ENCODE data around the gene RPS6KA1.

Gene RPS6KA1

DNA sequence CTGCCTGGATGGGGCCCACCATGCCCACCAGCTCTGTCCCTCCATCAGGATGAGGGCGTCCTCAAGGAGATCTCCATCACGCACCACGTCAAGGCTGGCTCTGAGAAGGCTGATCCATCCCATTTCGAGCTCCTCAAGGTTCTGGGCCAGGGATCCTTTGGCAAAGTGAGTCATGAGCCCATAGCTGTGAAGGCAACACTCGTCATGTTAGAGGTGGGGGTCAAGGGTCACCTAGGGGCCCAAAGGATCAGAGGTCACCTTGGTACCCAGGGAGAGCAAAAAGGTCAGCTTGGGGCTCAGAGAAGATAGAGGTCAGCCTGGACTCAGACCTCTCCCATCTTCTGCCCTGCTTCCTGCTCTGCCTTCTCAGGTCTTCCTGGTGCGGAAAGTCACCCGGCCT is 17.3 kb downstream of the RPS6KA1 start:
- in situ Hi-C loops (cut with HindIII; ENCODE audit: low pct_ligation_motif_present, low pct_unique_long_range_greater_than_20kb, low sequenced_read_pairs), result no loop called here

DNA sequence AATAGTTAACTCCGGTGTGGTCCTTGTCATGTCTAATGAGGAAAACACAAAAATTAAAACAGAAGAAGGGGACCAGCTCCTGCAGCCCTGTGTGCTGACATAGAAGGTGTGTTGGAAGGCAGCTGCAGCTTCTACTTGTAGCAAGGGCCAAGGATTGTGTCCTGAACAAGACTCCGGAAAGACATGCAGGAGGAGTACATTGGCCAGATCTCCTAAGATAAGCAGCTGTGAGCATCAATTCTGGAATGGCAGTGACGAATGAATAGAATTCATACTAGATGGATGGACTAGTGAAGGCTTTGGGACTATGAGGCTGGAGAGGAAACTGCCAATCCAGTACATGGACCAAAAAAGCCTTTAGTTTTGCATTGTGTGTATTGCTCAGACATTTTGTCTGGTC is 19.3 kb downstream of the RPS6KA1 start:
- in situ Hi-C loops (cut with HindIII; ENCODE audit: low pct_ligation_motif_present, low pct_unique_long_range_greater_than_20kb, low sequenced_read_pairs), result no loop called here
- DNase-seq, result no peak

More for the DNA sequence above, 17.3 kb downstream of the RPS6KA1 start:
- no peak for DNase-seq

DNA sequence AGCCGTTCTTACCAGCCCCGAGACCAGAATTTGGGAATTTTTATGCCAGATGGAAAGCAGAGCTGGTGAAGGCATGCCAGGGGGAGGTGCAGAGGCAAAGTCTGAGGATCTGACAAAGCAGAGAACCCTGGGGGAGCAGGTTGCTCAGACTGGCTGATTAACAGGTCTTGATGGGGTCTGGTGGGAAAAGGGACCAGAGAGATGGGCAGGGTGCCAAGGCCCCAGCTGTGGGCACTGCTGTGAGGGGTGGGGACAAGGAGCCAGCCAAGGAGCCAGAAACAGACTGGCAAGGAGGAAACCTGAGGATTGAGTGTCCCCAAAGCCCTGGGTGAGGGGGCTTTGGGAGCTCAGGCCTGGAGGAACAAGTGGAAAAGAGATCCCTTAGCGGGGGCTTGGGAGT is 21.4 kb downstream of the RPS6KA1 start:
- in situ Hi-C loops (cut with HindIII; ENCODE audit: low pct_ligation_motif_present, low pct_unique_long_range_greater_than_20kb, low sequenced_read_pairs), result no loop called here
- DNase-seq, result no peak

DNA sequence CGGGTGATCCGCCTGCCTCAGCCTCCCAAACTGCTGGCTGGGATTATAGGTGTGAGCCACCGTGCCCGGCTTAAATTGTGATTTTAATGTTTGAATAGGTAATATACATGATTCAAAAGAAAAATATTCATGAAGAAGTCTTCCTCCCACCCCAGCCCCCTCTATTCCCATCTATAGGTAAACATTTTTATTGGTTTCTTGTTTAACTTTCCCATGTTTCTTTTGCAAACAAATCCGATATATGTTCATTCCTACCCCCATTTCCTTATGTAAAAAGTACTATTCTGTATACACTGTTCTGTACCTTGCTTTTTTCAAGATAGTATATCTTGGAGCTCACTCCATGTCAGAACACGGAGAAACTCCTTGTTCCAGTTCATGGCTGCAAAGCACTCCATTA is 23.2 kb downstream of the RPS6KA1 start:
- DNase-seq, result no peak
- in situ Hi-C loops (cut with HindIII; ENCODE audit: low pct_ligation_motif_present, low pct_unique_long_range_greater_than_20kb, low sequenced_read_pairs), result no loop called here

DNA sequence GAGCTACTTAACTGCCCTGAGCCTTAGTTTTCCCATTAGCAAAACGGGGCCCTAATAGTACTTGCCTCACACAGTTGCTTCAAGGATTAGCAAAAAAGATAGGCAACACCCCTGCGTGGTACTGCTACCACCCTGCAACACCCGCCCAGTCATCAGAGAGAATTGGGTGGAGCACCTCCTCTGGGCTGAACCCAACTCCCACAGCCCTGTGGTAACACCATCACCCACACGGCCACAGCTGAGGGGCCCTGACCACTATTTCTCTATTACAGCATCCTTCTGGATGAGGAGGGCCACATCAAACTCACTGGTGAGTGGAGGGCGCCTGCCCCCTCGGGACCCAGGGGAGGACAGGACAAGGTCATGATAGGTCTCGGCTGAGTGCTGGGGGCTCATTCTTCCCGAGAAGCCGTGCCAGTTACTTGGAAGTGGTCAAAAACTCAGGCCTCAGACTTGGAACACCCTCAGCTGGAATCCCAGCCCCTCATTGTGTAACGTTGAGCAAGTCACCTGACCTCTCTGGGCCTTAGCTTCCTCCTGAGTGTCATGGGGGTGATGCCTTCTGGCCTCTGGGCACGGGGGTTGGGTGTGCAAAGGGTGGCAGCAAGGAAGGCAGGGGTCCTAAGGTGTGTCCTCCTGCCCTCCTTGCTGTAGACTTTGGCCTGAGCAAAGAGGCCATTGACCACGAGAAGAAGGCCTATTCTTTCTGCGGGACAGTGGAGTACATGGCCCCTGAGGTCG is 24.6 kb downstream of the RPS6KA1 start:
- in situ Hi-C loops (cut with HindIII; ENCODE audit: low pct_ligation_motif_present, low pct_unique_long_range_greater_than_20kb, low sequenced_read_pairs), result no loop called here
- DNase-seq, result no peak

DNA sequence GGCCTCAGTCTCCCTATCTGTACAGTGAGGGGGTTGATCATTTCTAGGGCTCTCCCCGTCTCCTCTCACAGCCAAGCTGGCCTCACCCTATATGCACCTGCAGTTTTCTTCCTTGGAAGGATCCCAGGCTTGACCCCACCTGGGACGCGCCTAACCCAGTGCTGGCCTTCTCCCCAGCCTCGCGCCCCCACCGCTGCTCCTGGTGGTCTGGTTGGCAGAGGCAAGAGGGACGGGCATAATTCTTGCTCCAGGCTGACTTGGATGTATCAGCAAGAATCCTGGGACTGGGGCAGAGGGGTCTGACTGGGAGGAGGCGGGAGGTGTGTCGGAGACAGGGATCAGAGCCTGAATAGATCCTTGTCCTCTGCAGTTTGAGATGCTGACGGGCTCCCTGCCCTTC is 25.2 kb downstream of the RPS6KA1 start:
- in situ Hi-C loops (cut with HindIII; ENCODE audit: low pct_ligation_motif_present, low pct_unique_long_range_greater_than_20kb, low sequenced_read_pairs), result no loop called here
- DNase-seq, result no peak

DNA sequence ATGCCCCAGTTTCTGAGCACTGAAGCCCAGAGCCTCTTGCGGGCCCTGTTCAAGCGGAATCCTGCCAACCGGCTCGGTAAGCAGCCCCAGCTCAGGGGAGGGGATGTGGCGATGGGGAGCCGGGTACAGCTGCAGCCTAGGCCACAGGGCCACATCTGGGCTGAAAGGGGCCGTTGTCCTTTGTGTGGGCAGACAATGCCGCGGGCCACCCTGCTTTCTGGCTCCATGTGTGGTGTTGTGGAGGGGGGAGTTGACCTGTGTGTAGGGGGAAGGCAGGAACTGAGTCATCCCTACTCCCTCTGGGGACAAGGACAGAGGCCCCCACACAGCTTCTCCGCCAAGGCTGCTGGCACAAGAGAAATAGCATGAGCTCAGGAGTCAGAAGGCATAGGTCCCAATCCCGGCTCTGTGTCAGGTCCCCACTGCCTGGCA is 26.0 kb downstream of the RPS6KA1 start:
- in situ Hi-C loops (cut with HindIII; ENCODE audit: low pct_ligation_motif_present, low pct_unique_long_range_greater_than_20kb, low sequenced_read_pairs), result no loop called here
- DNase-seq, result no peak

DNA sequence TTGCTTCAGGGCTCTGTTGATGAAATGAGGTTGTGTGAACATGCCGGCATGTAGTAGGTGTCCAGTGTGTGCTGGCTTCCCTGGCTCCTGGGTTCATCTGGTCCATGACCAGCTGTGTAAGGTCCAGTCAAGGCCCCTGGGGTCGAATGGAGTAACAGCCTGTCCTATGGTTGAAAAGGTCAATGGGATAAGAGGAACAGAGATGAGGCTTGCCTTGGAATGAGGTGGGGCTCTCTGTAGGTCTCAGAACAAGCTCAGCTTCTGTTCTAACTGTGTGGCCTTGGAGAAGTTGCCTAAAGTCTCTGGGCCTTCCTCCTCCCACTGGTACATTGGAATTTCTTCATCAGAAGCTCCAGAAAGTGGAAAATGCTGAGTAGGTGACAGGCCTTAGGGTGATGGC is 26.6 kb downstream of the RPS6KA1 start:
- in situ Hi-C loops (cut with HindIII; ENCODE audit: low pct_ligation_motif_present, low pct_unique_long_range_greater_than_20kb, low sequenced_read_pairs), result no loop called here
- DNase-seq, result no peak

DNA sequence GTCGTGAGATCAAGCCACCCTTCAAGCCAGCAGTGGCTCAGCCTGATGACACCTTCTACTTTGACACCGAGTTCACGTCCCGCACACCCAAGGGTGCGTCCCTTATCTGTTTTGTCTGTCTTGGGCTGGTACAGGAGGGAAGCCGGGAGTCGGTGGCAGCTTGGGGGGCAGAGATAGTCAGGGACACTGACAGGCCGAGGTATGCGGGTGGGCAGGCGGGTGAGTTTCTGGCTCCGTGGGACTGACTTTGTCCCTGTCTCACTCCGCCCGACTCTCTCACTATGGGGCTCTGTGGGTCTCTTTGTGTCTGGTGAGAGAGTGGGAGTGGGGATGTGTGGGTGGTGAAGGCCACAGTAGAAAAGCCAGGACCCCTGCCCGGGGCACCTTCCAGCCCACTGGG is 27.4 kb downstream of the RPS6KA1 start:
- DNase-seq, result no peak
- in situ Hi-C loops (cut with HindIII; ENCODE audit: low pct_ligation_motif_present, low pct_unique_long_range_greater_than_20kb, low sequenced_read_pairs), result no loop called here

DNA sequence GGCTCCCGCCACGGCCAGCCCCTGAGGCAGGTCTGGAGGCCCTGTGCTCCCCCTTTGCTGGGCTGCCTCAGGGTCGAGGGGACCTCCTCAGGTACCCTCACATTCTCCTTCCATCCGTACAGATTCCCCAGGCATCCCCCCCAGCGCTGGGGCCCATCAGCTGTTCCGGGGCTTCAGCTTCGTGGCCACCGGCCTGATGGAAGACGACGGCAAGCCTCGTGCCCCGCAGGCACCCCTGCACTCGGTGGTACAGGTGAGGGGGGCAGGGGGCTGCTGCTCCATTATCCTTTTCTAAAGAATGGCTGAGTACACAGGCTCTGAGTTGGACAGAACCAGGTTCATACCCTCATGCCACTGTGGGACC is 29.1 kb downstream of the RPS6KA1 start:
- no peak for DNase-seq
- in situ Hi-C loops (cut with HindIII; ENCODE audit: low pct_ligation_motif_present, low pct_unique_long_range_greater_than_20kb, low sequenced_read_pairs), result no loop called here

DNA sequence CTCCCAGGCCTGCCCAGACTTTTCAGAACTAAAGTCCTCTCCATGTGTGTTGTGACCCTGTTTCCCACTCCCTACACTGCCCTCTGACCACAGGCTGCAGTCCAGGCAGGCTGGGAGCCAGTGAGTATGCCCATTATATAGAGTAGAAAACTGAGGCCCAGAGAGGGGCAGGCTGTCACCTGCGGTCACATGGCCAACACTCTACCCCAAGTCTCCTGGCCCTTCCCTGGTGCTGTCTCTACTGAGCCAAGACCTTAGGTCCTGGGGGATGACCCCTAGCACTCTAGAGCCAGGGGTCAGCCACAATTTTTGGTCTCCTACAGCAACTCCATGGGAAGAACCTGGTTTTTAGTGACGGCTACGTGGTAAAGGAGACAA is 30.8 kb downstream of the RPS6KA1 start:
- in situ Hi-C loops (cut with HindIII; ENCODE audit: low pct_ligation_motif_present, low pct_unique_long_range_greater_than_20kb, low sequenced_read_pairs), result no loop called here

DNA sequence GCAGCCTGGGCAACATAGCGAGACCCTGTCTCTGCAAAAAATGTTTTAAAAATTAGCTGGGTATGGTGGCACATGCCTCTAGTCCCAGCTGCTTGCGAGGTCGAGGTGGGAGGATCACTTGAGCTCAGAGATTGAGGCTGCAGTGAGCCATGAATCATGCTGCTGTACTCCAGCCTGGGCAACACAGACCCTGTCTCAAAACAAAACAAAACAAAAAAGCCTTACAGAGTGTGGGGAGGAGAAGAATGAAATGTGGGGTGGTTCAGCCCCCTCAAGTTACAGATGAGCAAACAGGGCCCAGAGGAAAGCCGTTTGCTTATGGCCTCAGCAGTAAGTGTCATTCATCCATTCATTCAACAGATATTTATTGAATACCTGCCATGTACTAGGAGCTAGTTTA is 40.7 kb downstream of the RPS6KA1 start:
- DNase-seq, result no peak
- in situ Hi-C loops (cut with HindIII; ENCODE audit: low pct_ligation_motif_present, low pct_unique_long_range_greater_than_20kb, low sequenced_read_pairs), result no loop called here

More for the DNA sequence above, 30.8 kb downstream of the RPS6KA1 start:
- no peak for DNase-seq

DNA sequence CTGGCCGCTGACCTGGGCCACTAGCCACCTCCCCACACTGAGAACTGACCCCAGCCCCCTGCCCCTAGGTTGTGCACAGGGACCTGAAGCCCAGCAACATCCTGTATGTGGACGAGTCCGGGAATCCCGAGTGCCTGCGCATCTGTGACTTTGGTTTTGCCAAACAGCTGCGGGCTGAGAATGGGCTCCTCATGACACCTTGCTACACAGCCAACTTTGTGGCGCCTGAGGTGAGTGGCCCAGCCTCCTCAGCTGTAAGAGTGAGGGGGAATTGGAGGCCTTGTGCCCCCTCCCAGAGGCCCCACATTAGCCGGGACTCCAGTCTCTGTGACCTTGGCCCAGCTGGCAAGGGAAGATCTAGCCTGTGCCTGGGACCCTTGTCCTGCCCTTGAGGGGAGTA is 41.8 kb downstream of the RPS6KA1 start:
- DNase-seq, result no peak
- in situ Hi-C loops (cut with HindIII; ENCODE audit: low pct_ligation_motif_present, low pct_unique_long_range_greater_than_20kb, low sequenced_read_pairs), result no loop called here

DNA sequence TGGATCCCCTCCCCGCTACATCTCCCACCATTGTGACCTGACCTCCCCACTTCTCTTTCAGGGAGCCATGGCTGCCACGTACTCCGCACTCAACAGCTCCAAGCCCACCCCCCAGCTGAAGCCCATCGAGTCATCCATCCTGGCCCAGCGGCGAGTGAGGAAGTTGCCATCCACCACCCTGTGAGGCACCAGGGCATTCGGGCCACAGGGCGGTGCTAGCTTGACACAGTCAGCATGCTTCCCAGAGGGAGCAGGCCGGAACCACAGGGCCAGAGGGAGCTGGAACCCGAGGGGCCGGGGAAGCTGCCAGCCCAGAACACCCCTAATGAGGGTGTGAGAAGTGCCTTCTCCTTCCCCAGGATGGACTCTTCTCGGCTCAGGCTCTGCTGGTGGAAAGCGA is 44.5 kb downstream of the RPS6KA1 start:
- in situ Hi-C loops (cut with HindIII; ENCODE audit: low pct_ligation_motif_present, low pct_unique_long_range_greater_than_20kb, low sequenced_read_pairs), result no loop called here

DNA sequence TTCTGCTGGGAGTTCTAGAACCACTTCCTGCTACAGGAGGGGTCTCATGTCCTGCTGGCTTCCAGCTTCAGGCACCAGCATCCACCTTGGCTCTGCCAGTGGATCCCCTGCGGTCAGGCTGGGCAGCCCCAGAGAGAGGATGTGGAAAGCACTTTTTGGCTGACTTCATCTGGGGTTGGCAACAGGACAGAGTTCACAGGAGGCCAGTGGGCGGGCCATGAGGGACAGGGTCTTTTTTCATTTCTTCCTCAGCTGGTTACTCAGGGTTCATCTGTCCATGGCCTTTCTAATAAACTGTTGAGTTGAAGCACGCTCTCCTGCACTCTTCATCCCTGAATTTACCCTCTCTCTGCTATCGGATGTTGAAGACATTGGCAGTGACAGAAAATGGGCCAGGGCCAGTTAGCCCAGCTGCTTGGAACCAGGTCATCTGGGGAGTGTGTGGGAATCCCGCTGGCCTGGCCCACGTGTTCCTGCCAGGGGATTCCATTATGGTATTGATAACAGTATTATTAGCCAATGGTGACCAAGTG is 45.2 kb downstream of the RPS6KA1 start:
- in situ Hi-C loops (cut with HindIII; ENCODE audit: low pct_ligation_motif_present, low pct_unique_long_range_greater_than_20kb, low sequenced_read_pairs), result no loop called here
- DNase-seq, result no peak

More for the DNA sequence above, 44.5 kb downstream of the RPS6KA1 start:
- DNase-seq, result no peak

DNA sequence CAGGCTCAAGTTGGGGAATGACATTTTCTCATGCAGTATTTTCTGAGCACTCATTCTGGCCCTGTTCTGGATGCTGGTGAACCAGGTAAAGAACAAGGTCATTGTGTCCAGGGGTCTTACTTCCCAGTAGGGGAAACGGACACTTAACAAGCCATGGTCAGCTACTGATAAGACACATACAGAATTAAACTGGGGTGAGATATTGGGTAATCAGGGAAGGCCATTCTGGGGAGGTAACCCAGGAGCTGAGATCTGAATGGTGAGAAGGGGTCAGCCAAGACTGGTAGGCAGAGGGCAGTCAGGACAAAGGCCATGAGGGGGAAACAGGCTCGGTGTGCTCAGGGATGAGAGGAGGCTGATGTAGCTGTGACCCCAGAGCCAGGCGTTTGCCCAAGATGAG is 45.8 kb downstream of the RPS6KA1 start:
- no peak for DNase-seq
- in situ Hi-C loops (cut with HindIII; ENCODE audit: low pct_ligation_motif_present, low pct_unique_long_range_greater_than_20kb, low sequenced_read_pairs), result no loop called here

DNA sequence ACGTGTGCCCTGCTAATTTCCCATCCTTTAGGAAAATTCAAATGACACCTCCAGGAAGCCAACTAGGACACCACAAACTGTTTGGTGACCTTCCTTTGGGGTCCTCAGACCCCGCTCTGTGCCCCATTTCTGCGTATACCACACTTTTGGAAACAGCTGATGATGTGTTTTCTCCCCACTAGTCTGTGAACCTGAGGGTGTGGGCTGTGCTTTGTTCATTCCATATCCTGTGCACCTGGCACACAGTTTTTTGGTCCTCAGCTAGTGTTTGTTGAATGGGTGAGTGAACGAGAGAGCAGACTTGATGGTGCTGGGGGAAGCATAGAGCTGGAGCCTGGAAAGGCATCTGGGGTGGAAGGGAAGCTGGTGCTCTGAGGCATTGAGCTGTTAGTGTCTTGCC is 48.6 kb downstream of the RPS6KA1 start:
- no peak for DNase-seq
- in situ Hi-C loops (cut with HindIII; ENCODE audit: low pct_ligation_motif_present, low pct_unique_long_range_greater_than_20kb, low sequenced_read_pairs), result no loop called here

DNA sequence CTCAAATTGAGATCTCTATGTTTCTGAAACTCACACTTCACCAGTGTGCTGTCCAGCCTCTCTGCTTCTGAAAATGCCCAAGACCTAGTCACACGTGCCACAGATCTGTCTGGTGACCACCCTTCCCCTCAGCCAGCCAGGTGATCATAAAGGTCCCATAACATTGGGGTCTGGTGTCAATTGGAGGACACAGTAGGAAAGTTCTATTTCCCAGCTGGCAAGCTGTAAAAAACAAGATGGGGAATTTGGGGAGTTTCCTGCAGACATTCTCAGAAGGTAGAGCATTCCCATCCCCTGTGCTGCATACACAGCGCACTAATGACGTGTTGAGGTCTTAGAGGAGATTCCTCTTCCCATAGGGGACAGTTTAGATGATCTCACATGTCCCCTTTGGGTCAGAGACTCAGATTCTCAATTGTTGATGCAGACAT is 50.1 kb downstream of the RPS6KA1 start:
- in situ Hi-C loops (cut with HindIII; ENCODE audit: low pct_ligation_motif_present, low pct_unique_long_range_greater_than_20kb, low sequenced_read_pairs), result no loop called here
- DNase-seq, result no peak

DNA sequence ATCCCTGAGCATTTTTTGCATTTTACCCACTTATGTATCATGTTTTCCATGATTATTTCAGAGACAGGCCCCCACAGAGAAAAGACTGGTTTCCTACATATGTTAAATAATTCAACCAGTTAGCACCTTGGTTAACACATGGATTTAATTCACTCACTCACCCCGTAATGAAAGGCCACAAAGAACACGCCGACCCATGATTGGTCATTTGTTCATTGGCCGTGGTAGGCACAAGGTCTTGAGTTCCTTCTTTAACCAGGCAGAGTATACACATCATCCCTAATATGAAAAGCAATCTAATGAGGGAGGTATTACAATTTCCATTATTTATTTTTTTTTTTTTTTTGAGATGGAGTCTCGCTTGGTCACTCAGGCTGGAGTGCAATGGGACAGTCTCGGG is 50.6 kb downstream of the RPS6KA1 start:
- DNase-seq, result no peak
- in situ Hi-C loops (cut with HindIII; ENCODE audit: low pct_ligation_motif_present, low pct_unique_long_range_greater_than_20kb, low sequenced_read_pairs), result no loop called here

DNA sequence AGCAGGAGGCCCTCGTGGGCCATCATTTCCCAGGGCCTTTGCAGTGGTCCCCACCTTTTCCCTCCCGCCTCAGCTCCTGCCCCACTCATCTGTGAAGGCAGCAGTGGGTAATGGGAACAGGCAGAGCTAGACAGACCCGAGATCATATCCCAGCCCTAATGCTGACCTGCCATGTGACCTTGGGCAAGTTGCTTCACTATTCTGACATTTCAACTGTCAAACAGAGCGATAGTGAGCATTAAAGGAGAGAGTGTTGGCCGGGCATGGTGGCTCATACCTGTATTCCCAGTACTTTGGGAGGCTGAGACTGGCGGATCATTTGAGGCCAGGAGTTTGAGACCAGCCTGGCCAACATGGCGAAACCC is 51.7 kb downstream of the RPS6KA1 start:
- in situ Hi-C loops (cut with HindIII; ENCODE audit: low pct_ligation_motif_present, low pct_unique_long_range_greater_than_20kb, low sequenced_read_pairs), result no loop called here
- no peak for DNase-seq

Data from ACHN (cell line).